Psoas muscle (tissue), 8 donors: Measurements from ENCODE around the gene SPATA13. TPM values are rescaled to one million over a fixed set of nuclear protein-coding genes. Genes with fewer than 3 reads are reported as not detected.

Experiments
- ATAC-seq, 4 donors: fragments of 200-7000 bp; cut with Tn5 transposase; one replicate each; pipeline ENCODE4 v1.9.1; 2020; ENCODE audit warnings: moderate library complexity in 3 of 4, mild to moderate bottlenecking in 2 of 4
- DNase-seq, 2 donors: peaks; one replicate each; pipeline ENCODE4 v3.0.0-alpha.2; 2020
- H3K27ac ChIP-seq: fragments of 200-600 bp; one replicate; pipeline ENCODE4 v1.8.0; 2022
- H3K27me3 ChIP-seq, 3 donors: fragments of 200-600 bp in 1 of 3; one replicate each; pipeline versions ENCODE4 v1.6.1 to v1.8.0; 2013 to 2022; ENCODE audit warnings: low read length in 2 of 3, mild to moderate bottlenecking in 2 of 3, moderate library complexity in 1 of 3; ENCODE audit not compliant: insufficient read depth in 3 of 3
- H3K36me3 ChIP-seq, 2 donors: fragments of 200-600 bp in 1 of 2; one replicate each; pipeline versions ENCODE4 v1.6.1 to v1.8.0; 2013 to 2022; ENCODE audit warnings: low read depth in 1 of 2, mild to moderate bottlenecking in 1 of 2, moderate library complexity in 1 of 2; ENCODE audit not compliant: insufficient read depth in 1 of 2
- H3K4me1 ChIP-seq: fragments of 200-600 bp; one replicate; pipeline ENCODE4 v1.8.0; 2022
- H3K4me3 ChIP-seq: fragments of 200-600 bp; one replicate; pipeline ENCODE4 v1.8.0; 2022; ENCODE audit warnings: mild to moderate bottlenecking
- H3K9me3 ChIP-seq: fragments of 200-600 bp; one replicate; pipeline ENCODE4 v1.8.0; 2022
- WGBS, 3 donors: extraction: QIAGEN DNeasy Blood & Tissue Kit; methylation state at CpG; one replicate each; pipeline versions ENCODE4 v1.1.6 to v1.1.7; 2013; 5-methylcytosine and 5-hydroxymethylcytosine counted together
- intact Hi-C, 2 donors: fragments of 100-400 bp; cut with DNase I; formaldehyde crosslinking; loops; one replicate each; pipeline versions ENCODE4 v1.11.0 to v1.14.2; 2022
- polyA plus RNA-seq, 3 donors: library from polyadenylated mRNA; stranded (reverse); fragments of 200-250 nt; gene quantifications; one replicate each; pipeline ENCODE4 v1.2.3, GENCODE V29; 2013
- total RNA-seq, 4 donors: library from RNA; stranded (reverse); fragmentation: NEBNext Ultra II Directional in 2 of 4; extraction: Animal tissue kit (Norgen Biotek cat#: 25700) in 2 of 4; gene quantifications; one replicate each; pipeline versions ENCODE4 v1.2.1 to v1.2.4, GENCODE V29; 2021 to 2023
- TF ChIP-seq, protein P1 (sequence below): fragments of 200-600 bp; IDR thresholded peaks from one replicate; pipeline ENCODE4 v1.8.0; 2022; ENCODE audit warnings: antibody characterized with exemption
- donor health status: healthy with polysubstance abuse.
- donor health status: DM: no; HTN: no; CAD: no; lungs with moderate emphysema.
- donor health status: Bipolar disorder and iron deficiency.
- donor health status: healthy.
- donor health status: DM: yes; HTN: yes; CAD: no.
- donor health status: DM: no; HTN: no; CAD: no.
- donor health status: DM: no; HTN: no; CAD: no.
- donor health status: DM: yes; HTN: yes; CAD: no.

The SPATA13 gene
- total and polyA plus RNA-seq, 7 donors = 0.87 to 5.8 (median 2.5) TPM

DNA sequence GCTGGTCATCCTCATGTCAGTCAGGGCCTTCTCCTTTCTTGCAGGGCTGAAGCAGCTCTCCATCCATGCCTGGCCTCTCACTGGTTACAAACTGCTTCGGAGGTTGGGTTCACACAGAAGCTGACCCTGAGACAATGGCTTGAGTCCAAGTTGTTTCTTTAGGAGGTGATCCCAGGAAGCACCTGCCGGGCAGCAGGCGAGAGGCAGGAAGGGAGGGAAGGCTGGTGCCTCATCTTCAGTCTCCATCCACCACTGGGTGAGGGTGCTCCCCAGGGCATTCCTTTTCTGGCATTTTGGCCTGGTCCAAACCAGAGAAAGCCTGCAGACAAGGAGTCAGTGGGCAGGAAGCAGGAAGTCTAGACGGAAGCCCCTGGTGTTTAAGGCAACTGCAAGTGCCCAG is 17.6 kb upstream of the SPATA13 start:
- DNase-seq = no peak
- ATAC-seq = no peak
- WGBS, 3 donors = 62 to 73% (median 69%) methylated on average over 4 of the region's 4 CpGs
- no peaks in the 10 kb centered on the region for H3K36me3 ChIP-seq
- H3K4me3 ChIP-seq = no peak overlapping the region
- H3K4me1 ChIP-seq = no peaks in the 10 kb centered on the region
- H3K27me3 ChIP-seq = no peaks in the 10 kb centered on the region
- intact Hi-C loops = no loop called here
- H3K9me3 ChIP-seq = no peaks in the 10 kb centered on the region
- TF ChIP-seq, protein P1, sequence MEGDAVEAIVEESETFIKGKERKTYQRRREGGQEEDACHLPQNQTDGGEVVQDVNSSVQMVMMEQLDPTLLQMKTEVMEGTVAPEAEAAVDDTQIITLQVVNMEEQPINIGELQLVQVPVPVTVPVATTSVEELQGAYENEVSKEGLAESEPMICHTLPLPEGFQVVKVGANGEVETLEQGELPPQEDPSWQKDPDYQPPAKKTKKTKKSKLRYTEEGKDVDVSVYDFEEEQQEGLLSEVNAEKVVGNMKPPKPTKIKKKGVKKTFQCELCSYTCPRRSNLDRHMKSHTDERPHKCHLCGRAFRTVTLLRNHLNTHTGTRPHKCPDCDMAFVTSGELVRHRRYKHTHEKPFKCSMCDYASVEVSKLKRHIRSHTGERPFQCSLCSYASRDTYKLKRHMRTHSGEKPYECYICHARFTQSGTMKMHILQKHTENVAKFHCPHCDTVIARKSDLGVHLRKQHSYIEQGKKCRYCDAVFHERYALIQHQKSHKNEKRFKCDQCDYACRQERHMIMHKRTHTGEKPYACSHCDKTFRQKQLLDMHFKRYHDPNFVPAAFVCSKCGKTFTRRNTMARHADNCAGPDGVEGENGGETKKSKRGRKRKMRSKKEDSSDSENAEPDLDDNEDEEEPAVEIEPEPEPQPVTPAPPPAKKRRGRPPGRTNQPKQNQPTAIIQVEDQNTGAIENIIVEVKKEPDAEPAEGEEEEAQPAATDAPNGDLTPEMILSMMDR = no peak
- no peak overlapping the region for H3K27ac ChIP-seq

DNA sequence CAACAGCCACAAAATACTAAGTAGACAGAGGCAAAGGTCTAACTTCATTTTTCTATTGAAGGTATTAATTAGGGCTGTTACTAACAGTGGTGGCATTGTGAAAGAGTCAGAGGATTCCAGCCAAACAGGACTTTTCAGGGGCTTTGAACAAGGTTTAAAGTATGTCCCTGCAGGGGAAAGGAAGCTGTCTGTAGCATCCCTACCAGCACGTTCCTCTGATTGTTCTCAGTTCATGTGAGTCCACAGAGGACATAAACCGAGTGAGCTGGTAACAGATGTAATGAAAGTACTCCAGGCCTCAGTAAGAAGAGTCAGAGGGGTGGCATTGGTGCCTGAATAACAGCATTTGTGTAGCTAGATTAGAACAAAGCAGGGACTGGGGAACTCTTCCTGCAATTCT is 15.3 kb upstream of the SPATA13 start:
- no peaks in the 10 kb centered on the region for H3K4me1 ChIP-seq
- no peak for DNase-seq
- 39 to 54% (median 45%) methylated on average over 2 of the region's 2 CpGs for WGBS, 3 donors
- no peaks in the 10 kb centered on the region for H3K9me3 ChIP-seq
- no peak for ATAC-seq
- TF ChIP-seq, protein P1 = no peak
- no peak overlapping the region for H3K4me3 ChIP-seq
- no peaks in the 10 kb centered on the region for H3K27me3 ChIP-seq
- H3K27ac ChIP-seq = no peak overlapping the region
- H3K36me3 ChIP-seq = no peaks in the 10 kb centered on the region
- intact Hi-C loops = no loop called here

DNA sequence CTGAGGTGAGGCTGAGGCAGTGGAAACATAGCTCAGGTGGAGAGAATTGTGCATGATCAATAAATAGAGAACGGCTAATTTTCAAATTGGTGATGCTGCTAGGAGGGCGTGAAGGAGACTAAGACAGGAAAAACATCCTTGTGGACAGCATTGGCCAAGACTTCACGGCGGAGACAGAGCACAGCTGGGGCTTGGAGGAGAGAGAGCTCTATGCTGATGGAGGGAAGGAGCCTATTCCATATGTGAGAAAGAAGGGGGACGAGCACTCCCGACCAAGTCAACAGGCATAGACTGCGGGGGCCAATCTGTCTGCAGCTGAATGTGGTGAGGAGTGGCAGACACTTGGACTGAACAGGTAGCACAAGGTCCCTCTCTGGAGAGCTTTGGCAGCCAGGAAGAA is 14.8 kb upstream of the SPATA13 start:
- ATAC-seq = no peak
- Histone ChIP-seq H3K27ac (no peak overlapping the region), H3K9me3 (no peaks in the 10 kb centered on the region), H3K4me3 (no peak overlapping the region), H3K27me3 (no peaks in the 10 kb centered on the region), H3K4me1 (no peaks in the 10 kb centered on the region), H3K36me3 (no peaks in the 10 kb centered on the region)
- DNase-seq = no peak
- TF ChIP-seq, protein P1 = no peak
- 75 to 83% (median 77%) methylated on average over 7 of the region's 7 CpGs for WGBS, 3 donors
- intact Hi-C loops = no loop called here

DNA sequence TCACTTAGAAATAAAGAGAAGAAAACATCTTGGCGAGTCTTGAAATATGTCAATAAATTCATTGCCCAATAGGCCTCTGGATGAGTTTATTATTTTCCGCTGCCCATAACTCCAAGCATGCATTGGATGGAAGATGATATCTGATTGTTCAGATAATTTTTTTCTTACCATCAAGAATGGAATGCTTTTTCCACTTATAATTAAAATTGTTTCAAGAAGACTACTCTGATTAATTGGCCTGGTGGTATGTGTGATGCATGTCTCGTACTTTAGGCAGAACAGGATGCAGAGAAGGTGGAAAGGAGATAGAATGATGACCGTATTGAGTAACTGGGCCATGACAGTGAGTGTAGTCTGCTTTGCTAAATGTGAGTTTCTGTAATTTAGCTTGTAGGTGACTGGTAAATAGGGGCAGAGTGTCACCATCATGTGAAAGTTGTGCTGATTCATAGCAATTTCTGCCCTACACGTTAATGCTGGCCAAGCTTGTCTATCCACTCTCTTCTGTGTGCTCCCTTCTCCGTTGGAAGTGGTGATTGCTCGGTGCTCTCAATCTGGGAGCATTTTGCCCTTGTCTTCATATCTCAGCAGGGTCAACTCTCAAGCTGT is 13.5 kb upstream of the SPATA13 start:
- TF ChIP-seq, protein P1 = no peak
- H3K27ac ChIP-seq = no peak overlapping the region
- H3K27me3 ChIP-seq = no peaks in the 10 kb centered on the region
- WGBS, 3 donors = 89 to 94% (median 93%) methylated on average over 7 of the region's 7 CpGs
- H3K4me1 ChIP-seq = no peaks in the 10 kb centered on the region
- no peak overlapping the region for H3K4me3 ChIP-seq
- no peaks in the 10 kb centered on the region for H3K9me3 ChIP-seq
- intact Hi-C loops = no loop called here
- DNase-seq (no peak), ATAC-seq (no peak)
- H3K36me3 ChIP-seq = no peaks in the 10 kb centered on the region

DNA sequence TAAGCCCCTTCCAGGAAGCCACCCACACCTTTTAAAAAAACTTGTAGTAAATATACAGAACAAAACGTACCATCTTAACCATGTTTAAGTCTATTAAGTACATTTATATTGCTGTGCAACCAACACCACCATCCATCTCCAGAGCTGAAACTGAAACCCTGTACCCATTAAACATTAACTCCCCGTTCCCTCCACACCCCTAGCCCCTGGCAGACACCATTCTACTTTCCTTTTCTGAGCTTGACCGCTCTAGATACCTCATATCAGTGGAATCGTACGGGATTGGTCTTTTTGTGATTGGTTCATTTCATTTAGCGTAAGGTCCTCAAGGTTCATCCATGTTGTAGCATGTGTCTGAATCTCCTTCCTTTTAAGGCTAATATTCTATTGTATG is 13.0 kb upstream of the SPATA13 start:
- WGBS, 3 donors = 79 to 95% (median 81%) methylated on average over 6 of the region's 6 CpGs
- Histone ChIP-seq H3K4me1 (no peaks in the 10 kb centered on the region), H3K9me3 (no peaks in the 10 kb centered on the region), H3K4me3 (no peak overlapping the region), H3K27me3 (no peaks in the 10 kb centered on the region), H3K27ac (no peak overlapping the region), H3K36me3 (no peaks in the 10 kb centered on the region)
- TF ChIP-seq, protein P1 = no peak
- intact Hi-C loops = no loop called here
- DNase-seq (no peak), ATAC-seq (no peak)
